Loucy (cell line): ENCODE measurements around the gene ARFRP1.

Experiments used
- H2AFZ ChIP-seq: fragments of 200-600 bp; sonication (generic); 2 replicates; pipeline ENCODE4 v1.6.0; 2016; ENCODE audit warnings: antibody characterized with exemption, mild to moderate bottlenecking, low read length, moderate library complexity
- H3F3A ChIP-seq: fragments of 200-600 bp; 2 replicates; pipeline ENCODE4 v1.6.0; 2016; ENCODE audit warnings: antibody characterized with exemption, low read depth, mild to moderate bottlenecking
- H3K27me3 ChIP-seq: fragments of 200-600 bp; sonication (generic); 2 replicates; pipeline ENCODE4 v1.6.1; 2014; ENCODE audit warnings: low read length, mild to moderate bottlenecking; ENCODE audit not compliant: insufficient read depth, poor library complexity, severe bottlenecking
- H3K36me3 ChIP-seq: fragments of 200-600 bp; sonication (generic); 2 replicates; pipeline ENCODE4 v1.6.1; 2016; ENCODE audit warnings: low read length; ENCODE audit not compliant: insufficient read depth
- H3K4me1 ChIP-seq: fragments of 200-600 bp; sonication (generic); 2 replicates; pipeline ENCODE4 v1.5.1; 2014; ENCODE audit warnings: low read length, mild to moderate bottlenecking; ENCODE audit not compliant: insufficient read depth, poor library complexity, severe bottlenecking
- H3K4me2 ChIP-seq: fragments of 200-600 bp; sonication (generic); 2 replicates; pipeline ENCODE4 v1.6.0; 2014; ENCODE audit warnings: antibody characterized with exemption, low read length, low read depth, mild to moderate bottlenecking; ENCODE audit not compliant: poor library complexity, severe bottlenecking
- H3K4me3 ChIP-seq: fragments of 200-600 bp; sonication (generic); 2 replicates; pipeline ENCODE4 v1.5.1; 2014; ENCODE audit warnings: low read length, mild to moderate bottlenecking, mixed read lengths; ENCODE audit not compliant: poor library complexity, severe bottlenecking
- H3K79me2 ChIP-seq: fragments of 200-600 bp; sonication (generic); 2 replicates; pipeline ENCODE4 v1.6.1; 2014; ENCODE audit warnings: low read length; ENCODE audit not compliant: insufficient read depth
- H3K9ac ChIP-seq: fragments of 200-600 bp; sonication (generic); 2 replicates; pipeline ENCODE4 v1.6.0; 2014; ENCODE audit warnings: mild to moderate bottlenecking, low read depth, low read length, moderate library complexity; ENCODE audit not compliant: poor library complexity, severe bottlenecking
- H3K9me2 ChIP-seq: fragments of 200-600 bp; sonication (generic); replicated peaks from 2 replicates; pipeline ENCODE4 v1.6.1; 2016; ENCODE audit warnings: low read depth, low read length, mixed read lengths
- H3K9me3 ChIP-seq: fragments of 200-600 bp; sonication (generic); 2 replicates; pipeline ENCODE4 v1.6.1; 2014; ENCODE audit warnings: mild to moderate bottlenecking, antibody characterized with exemption, low read length, low read depth; ENCODE audit not compliant: insufficient read depth
- H4K20me1 ChIP-seq: fragments of 200-600 bp; sonication (generic); 2 replicates; pipeline ENCODE4 v1.6.0; 2014; ENCODE audit warnings: antibody characterized with exemption, low read length, mild to moderate bottlenecking; ENCODE audit not compliant: insufficient read depth, poor library complexity, severe bottlenecking
- CTCF ChIP-seq: fragments of 200-600 bp; sonication (generic); conservative IDR thresholded peaks from 2 replicates; pipeline ENCODE4 v1.5.1; 2014; ENCODE audit warnings: mild to moderate bottlenecking, antibody characterized with exemption, low read length
- EZH2phosphoT487 ChIP-seq: fragments of 200-600 bp; IDR thresholded peaks from 2 replicates; pipeline ENCODE4 v1.6.1; 2018; ENCODE audit warnings: antibody characterized with exemption, mild to moderate bottlenecking, moderate library complexity, borderline replicate concordance

Gene ARFRP1

DNA sequence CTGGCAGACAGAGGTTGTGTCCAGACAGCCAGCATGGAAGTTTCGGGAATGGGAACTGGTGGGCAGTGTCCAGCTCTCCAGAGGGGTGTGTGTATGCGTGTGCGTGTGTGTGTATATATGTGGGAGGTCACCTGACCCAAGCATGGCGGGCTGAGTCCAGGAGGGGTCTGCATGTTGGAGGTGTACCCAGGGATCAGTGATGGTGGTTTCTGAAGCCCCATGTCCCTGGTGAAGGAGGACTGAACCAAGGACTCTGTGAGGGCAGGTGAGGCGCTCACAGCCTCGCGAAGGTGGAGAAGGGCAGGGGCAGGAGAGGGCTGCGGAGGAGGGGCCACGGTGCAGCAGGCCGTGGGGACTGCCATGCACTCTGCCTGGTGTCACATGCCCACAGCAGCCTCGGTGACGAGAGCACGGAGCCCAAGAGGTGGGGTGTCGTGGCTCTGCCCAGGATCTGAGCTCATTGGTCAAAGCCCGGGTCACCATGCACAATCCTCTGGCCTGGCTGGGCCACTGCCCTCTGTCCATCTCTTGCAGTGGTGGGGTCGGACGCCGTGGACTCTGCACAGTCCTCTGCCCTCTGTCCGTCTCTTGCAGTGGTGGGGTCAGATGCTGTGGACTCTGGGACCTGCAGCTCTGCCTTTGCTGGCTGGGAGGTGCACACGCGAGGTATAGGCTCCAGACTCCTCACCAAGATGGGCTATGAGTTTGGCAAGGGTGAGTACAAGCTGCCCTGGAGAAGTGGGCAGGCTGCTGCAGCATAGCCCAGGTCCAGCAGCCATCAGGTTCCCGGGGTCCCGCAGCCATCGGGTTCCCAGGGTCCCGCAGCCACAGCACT is 26.6 kb upstream of the ARFRP1 start:
- no peak overlapping the region for H3K9ac ChIP-seq
- no peak overlapping the region for H2AFZ ChIP-seq
- H3F3A ChIP-seq = peaks cover 14% of the 10 kb centered on the region
- no peaks in the 10 kb centered on the region for H3K9me2 ChIP-seq
- TF ChIP-seq CTCF (no peak), EZH2phosphoT487 (no peak)
- peaks cover 25% of the 10 kb centered on the region; the same call in 1 of the 2 replicates for H3K36me3 ChIP-seq
- H3K9me3 ChIP-seq = no peaks in the 10 kb centered on the region
- no peak overlapping the region for H3K4me2 ChIP-seq
- H3K4me3 ChIP-seq = no peak overlapping the region
- H3K27me3 ChIP-seq = no peaks in the 10 kb centered on the region
- H3K4me1 ChIP-seq = peaks cover 56% of the 10 kb centered on the region
- H3K79me2 ChIP-seq = peaks cover 54% of the 10 kb centered on the region; the same call in 1 of the 2 replicates
- H4K20me1 ChIP-seq = peaks cover 17% of the 10 kb centered on the region

DNA sequence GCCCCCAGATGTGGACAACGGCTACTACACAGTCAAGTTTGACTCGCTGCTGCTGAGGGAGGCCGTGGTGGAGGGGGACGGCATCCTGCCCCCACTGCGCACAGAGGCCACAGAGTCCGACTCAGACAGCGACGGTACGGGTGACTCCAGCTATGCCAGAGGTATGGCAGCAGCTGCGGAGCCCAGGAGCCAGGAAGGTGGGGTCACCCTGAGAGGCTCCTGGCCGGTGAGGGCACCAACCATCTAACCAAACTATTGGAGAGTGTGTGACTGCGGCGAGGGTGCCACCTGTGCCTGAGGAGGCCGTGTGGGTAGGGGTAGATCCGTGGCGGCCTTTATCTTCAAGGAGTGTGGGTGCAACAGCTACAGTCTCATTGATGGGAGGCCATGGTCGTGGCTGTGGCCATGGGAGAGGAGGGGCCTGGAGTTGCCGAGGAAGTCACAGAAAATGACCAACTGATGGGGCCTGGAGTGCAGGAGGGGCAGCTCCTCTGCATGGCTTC is 25.9 kb upstream of the ARFRP1 start:
- Histone ChIP-seq H3K36me3 (peaks cover 25% of the 10 kb centered on the region; the same call in 1 of the 2 replicates), H3K4me1 (peaks cover 62% of the 10 kb centered on the region), H3K9me2 (no peaks in the 10 kb centered on the region), H3K9ac (no peak overlapping the region), H4K20me1 (peaks cover 10% of the 10 kb centered on the region), H2AFZ (no peak overlapping the region), H3K4me3 (no peak overlapping the region), H3K9me3 (no peaks in the 10 kb centered on the region), H3K79me2 (peaks cover 56% of the 10 kb centered on the region; the same call in 1 of the 2 replicates), H3K27me3 (no peaks in the 10 kb centered on the region), H3K4me2 (no peak overlapping the region), H3F3A (peaks cover 16% of the 10 kb centered on the region)
- no peak for TF ChIP-seq CTCF
- no peak for TF ChIP-seq EZH2phosphoT487

GRCh38 chr20:63733117-63733516 is 25.3 kb upstream of the ARFRP1 start:
- H3K9me2 ChIP-seq = no peaks in the 10 kb centered on the region
- peaks cover 63% of the 10 kb centered on the region for H3K4me1 ChIP-seq
- H3K4me3 ChIP-seq = no peak overlapping the region
- TF ChIP-seq EZH2phosphoT487 (no peak), CTCF (no peak)
- H3K79me2 ChIP-seq = peaks cover 50% of the 10 kb centered on the region; the same call in 1 of the 2 replicates
- peaks cover 25% of the 10 kb centered on the region; the same call in 1 of the 2 replicates for H3K36me3 ChIP-seq
- H4K20me1 ChIP-seq = peaks cover 5% of the 10 kb centered on the region
- H2AFZ ChIP-seq = no peak overlapping the region
- H3K4me2 ChIP-seq = no peak overlapping the region
- H3K9ac ChIP-seq = no peak overlapping the region
- H3F3A ChIP-seq = peaks cover 19% of the 10 kb centered on the region
- H3K9me3 ChIP-seq = no peaks in the 10 kb centered on the region
- H3K27me3 ChIP-seq = no peaks in the 10 kb centered on the region
